Hypothalamus (tissue), 51 donors: ENCODE results near the gene GPX6.
"Not testable (repeated sequence)": the region's sequence is repeated elsewhere in the genome, so short reads cannot be mapped to it uniquely, and the experiment has no call there.

Experiments
- DNase-seq, 51 donors: peaks; one replicate each; lab custom pipeline; 2025; lab: John Stamatoyannopoulos, UW

Gene GPX6, protein sequence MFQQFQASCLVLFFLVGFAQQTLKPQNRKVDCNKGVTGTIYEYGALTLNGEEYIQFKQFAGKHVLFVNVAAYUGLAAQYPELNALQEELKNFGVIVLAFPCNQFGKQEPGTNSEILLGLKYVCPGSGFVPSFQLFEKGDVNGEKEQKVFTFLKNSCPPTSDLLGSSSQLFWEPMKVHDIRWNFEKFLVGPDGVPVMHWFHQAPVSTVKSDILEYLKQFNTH

DNA sequence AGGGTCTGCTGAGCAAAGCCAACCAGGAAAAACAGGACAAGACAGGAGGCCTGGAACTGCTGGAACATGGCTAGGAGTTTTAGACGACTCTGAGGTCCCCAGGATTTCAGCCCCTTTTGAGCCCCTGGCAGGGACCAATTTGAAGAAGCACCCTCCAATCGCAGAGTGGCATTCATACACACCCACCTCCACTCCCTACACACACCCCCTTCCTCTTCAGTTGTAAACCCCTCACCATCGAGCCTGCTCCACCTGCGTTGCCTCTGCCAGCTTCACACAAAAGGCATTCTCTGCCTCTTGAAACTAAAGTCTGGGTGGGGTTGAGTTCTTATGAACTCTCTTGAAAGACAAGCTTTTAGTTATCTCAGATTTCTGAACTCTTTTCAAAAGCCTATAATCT lies at the start of gene GPX6:
Gene GPX6 (minus strand): TSS at position 118 of the 400 bp plus-strand sequence. CDS start 50 bp downstream, at position 68.
- no peak for DNase-seq

DNA sequence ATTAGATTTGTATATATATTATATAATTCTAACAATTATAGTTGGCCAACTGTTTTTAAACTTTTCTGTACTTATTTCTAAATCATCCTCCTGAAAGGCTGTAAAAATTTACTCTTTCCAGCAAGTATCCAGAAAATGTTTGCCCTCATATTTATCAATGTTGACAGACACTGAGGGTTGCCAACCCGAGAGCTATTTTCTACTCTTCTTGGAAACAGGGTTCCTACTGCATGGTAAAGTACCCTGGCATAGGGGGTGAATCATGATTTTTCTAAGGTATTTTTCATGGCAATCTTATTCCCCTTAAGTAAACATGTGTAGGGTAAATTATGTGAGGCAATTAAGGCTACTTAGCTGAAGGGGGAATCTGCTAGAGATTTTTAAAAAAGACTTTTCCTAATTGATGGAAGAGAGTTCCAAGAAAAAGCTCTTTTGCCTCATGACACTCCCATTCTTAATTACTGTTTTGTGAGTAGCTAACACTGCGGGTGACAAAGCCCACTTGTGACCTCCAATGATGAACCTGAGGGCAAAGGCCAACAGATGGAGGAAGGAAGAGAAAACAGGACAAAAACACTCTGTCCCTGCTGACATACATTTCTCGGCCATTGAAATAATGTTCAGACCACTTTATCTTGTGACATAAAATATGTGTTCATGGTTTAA lies 48.0 kb upstream of the GPX6 start:
- no peak for DNase-seq

DNA sequence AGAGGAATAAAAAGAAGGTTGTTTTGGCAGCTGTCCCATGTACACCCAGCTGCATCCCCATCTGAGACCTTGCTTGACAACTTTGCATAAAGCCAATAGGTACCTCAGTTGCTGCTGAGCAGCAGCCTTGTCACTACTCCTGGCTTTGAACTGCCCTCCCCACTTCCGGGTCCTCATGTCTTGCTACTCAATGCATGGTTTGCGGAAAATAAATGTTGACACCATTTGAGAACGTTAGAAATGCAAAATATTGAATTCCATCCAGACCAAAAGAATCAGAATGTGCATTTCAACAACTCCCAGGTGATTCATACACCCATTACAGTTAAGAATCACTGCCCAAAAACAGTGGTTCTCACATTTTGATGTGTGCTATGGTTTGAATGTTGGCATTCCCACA lies 43.0 kb upstream of the GPX6 start:
- DNase-seq = no peak

DNA sequence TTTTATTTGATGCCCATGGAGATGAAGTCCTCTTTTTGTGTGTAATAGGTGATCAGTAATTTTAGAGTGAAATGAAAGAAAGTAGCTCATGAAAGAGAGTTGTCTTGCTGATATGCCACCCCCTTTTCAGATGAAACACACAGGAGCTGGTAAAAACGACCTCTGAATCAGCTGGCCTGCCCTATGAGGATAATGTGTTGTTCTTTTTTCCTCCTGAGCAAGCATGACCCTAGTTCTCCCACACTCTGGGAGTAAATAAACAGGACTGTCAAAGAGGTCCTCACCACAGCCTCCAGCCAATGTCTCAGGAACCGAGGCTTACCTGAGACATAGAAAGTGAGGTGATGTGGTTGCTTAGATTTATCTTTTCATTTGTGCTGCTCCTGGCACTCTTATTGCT lies 39.5 kb upstream of the GPX6 start:
- no peak for DNase-seq

DNA sequence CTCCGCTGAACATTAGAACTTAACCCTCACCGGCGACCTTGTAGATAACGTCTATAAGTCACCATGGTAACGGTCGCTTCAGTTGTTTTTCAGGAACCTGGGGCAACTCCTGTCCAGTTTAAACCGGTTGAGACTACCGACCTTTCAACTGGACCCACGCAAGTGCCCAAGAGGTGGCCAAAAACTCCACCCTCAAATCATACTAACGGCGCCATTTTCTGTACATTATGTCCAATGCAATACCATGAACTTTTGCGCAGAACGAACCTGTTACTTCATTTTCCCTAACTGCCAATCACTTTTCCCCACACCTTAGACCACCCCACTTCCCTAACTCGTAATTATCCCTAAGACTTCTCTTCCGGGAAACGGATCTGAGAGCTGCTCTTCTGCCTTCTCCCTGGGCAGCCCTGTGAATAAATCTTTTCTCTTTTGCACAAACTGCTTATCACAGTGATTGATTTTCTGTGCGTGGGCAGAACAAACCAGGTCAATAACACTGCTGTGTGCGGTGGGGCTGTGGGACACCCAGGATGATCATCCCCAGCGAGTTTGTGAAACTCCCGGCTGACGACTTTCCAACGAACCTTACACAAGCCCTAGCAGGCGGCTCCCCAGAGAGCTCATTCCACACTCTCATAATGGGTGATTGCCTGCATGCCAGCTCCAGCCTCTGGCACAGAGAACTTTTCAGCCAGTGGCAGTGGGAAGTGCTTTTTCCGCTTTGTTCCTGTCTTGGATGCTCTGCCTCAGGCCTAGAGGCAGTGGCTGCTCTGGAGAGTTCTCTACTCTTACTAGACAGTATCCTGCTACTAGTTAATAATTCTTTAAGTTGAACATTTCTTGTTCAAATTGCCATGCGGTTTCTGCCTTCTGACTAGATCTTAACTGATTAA lies 38.6 kb upstream of the GPX6 start:
- DNase-seq = peak in 1 of 51 donors; percentile 6

DNA sequence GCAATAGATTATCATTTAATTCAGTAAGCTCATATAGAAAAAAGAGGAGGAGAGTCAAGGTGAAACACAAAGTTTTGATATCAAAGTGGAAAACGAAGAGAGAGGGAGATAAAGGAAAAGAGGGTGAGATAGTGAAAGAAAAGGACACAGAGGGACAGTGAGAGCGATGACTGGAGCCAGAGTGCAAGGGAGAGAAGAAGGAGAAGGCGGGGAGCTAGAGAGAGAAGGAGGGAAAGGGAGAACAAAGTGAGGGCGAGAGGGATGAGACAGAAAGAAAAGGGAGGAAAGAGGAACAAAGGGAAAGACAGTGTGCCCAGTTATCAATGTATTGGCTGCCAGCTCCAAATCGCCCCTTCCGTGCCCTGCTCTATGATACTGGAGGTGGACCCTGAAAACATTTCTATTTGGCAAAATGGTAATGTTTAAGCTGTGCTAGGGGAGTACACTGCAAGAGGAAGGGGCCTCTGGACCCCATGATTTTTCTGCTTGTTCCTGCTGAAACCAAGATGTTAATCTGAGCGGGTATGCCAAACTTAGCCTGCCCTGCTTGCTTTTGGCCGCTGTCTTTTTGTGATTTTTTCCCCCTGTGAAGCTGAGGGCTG lies 37.9 kb upstream of the GPX6 start:
- no peak for DNase-seq

DNA sequence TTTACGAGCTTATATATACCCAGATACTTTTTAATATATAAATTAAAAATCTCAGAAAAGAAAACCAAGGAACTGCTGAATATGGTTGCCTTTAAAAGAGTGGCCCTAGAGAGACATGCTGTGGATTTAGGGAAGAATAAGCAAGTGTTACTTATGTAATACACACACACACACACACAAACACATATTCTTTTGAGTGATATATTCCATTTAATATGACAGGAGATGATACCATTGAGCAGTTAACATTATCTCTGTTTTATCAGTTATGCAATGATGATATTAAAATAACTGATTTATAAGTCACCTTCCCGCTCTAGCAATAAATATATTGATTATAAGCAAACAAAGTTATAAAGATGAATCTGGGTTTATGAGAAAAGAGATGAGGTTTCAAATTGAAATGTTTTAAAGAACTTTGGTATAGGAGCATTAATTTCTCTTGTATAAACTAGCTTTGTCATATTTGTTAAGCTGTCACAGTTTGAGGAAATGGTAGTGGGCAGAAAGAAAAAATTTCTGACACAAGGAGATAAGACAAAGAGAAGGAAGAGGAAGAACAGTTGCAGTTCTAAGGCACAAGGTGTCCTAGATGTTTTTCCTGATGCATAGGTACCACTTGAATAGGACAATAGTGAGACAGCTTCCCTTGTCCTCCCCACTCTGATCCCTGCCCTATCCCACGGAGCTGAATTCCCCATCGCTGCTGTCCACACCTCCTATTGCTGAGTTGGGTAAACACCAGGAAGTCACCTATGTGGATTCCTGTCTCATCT lies 36.5 kb upstream of the GPX6 start:
- DNase-seq = no peak

DNA sequence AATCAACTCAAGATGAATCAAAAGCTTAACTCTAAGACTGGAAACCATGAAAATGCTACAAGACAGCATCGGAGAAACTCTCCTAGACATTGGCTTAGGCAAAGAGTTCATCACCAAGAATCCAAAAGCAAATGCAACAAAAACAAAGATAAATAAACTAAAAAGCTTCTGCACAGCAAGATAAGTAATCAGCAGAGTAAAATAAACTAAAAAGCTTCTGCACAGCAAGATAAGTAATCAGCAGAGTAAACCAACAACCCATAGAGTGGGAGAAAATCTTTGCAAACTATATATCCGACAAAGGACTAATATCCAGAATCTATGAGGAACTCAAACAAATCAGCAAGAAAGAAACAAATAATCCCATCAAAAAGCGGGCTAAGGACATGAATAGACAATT lies 31.4 kb upstream of the GPX6 start:
- not testable (repeated sequence) for DNase-seq

DNA sequence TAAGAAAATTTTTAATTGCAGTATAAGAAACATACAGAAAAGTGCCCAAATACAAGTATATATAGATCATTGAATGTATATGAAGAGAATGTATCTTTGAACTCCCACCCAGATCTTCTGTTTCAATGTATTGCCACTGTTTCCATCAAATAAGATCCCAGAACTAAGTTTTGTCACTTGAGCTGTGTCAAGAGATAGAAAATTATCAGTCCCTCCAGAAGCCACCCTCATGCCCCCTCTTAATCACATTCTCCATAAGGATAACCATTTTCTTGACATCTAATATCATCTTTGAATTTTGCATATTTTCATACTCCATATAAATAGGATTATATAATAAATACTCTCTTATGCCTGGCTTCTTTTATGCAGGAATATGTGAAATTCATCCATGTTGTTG lies 30.4 kb upstream of the GPX6 start:
- DNase-seq = no peak

DNA sequence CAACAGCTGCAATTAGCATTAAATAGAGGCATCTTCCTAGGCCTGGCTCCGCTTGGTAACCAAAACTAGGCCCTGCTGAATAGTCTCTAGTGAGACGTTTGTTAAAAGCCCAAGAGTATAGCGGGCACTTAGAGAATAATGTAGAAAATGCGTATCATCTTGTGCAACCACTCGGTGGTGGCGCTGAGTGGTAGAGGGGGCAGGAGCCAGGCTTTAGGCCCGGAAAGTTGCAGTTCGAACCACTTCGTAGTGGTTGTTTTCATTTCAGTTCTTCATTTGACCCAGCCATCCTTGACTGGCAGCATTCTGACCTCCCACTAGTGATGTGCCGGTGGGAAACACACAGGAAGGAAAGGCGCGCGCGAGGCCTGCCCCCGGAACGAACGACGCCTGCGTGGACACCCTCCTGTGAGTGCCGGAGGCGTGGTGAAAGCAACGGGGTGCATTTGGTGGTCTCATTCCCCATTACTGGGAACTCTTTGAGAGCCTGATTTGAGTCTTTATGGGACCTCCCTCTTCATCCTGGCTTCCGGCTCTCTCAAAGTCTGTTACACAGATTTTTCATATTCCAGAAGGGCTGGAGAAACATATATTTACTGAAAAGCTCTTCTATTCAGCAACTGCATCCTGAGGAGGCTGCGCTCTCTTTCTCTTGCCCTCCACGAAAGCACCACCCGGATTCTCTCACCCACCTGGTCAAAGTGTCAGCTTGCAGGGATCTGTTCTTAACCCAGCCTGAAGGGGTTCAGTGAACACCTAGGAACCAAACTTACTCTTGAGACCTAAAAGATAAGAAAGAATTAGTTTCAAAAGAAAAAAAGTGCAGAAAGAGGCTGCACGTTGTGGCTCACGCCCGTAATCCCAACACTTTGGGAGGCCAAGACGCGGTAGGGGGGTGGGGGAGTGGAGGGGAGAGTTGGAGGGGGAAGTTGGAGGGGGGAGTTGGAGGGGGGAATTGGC lies 28.3 kb upstream of the GPX6 start:
- peak in 4 of 51 donors; percentile 3 to 32 (median 20) for DNase-seq

DNA sequence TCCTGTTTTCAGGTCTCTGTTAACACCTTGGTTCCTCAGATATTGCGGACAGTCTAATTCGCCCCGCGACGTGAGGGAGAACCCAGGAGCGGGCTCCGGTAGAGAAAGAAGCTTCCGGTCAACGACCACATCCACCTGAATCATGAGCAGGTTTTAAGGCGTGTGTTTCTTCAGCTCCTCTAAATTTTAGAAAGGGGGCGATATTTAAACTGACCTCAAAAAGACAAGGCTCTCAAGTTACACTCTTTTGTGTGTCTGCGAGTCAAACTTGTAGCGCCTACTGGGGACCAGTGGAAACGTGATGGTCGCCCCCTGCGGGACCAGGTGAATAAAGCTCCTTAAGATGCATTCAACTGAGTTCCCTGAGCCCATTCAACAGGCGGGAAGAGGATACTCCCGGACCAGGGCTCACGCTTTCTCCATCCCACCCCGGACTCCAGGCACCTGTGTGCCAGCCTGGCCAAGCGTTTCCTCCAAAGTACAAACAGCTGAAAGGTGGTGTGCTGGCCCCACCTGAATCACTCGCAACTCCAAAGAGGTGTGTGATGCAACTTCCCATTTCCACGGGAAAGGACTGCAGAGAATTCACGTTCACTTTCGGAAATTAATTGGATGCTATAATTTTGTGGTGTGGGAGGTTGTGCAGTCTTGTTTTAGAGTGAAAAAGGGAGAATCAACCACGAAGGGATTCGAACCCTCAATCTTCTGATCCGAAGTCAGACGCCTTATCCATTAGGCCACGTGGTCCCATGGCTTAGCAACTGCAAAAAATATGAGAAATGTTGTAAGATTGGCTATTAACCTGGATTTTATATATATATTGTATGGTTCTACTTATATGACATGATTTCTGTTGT lies 27.1 kb upstream of the GPX6 start:
- DNase-seq = peak in 5 of 51 donors; percentile 3 to 38 (median 15)

DNA sequence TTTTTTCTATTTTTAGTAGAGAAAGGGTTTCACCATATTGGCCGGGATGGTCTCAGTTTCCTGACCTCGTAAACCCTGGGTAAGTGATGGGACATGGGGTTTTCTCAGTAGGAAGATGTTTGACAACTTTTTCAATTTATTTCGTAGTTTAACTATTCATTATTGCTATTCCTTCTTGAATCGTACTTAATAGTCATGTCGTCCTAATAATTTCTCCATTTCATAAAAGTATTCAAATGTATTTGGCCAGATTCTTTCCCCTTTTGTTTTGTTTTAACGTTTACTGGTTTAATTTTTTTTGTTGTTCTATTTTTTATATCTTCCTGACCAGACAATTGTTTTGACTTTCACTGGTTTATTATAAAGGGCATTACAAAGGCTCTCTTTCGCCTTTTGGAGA lies 26.4 kb upstream of the GPX6 start:
- DNase-seq = no peak

DNA sequence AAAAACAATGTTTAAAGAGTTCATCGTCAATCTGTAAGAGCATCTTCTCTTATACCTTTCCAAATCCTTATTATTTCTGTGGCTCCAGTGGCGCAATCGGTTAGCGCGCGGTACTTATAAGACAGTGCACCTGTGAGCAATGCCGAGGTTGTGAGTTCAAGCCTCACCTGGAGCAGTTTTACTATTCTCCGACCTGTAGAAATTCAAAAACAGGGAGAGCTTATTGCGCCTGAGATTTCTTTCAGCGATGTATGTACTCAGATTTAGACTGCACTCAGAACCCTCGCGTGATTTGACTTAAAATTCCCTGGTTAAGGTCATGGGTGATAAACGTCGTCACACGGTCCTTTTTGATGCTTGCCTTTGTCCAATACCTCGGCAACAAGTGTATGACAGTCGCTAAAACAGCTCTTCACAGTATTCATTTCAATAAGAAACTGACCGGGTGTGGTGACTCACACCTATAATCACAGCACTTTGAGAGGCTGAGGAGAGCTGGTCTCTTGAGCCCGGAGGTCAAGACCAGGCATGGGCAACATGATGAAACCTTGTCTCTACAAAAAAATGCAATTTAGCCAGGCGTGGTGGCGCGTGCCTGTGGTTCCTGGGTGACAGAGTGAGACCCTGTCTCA lies 22.0 kb upstream of the GPX6 start:
- DNase-seq = peak in 7 of 51 donors; percentile 6 to 63 (median 12)

DNA sequence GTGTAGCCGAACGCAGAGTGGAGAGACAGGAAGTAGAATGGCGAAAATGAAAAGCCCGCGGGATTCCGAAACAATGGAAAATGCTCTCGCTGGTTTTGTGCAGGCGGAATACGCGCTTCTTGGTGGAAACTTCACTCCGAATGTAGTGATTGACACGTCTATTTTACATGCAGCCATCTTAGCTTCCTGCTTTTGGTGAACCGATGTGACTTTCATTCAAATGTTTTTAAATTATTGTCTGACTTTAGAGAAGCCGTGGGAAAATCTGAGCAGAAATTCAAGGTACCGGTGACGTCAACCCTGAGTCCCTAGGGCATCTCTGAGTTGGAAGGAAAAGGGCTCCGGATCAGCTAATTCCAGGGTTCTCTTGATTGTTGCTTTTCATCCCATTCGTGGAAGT lies 21.5 kb upstream of the GPX6 start:
- DNase-seq = peak in 5 of 51 donors; percentile 5 to 63 (median 9)

DNA sequence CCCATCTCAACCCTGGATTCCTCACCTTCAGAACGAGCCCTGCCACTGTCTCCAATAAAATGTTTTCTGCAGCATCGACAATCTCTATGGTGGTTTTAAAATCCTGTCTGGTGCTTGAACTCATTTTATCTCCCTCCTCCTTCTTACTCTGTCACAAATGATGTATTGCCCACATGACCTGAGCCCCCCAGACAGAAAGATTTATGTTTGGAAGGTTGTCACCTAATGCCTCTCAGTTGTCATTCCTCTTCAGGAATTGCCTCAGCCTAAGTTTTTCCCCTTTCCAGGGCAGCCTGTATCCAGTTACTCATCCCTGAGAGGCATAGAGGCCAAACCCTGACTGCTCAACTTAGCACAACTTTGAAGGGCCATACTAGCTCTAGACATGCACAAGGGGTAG lies 19.3 kb upstream of the GPX6 start:
- DNase-seq = no peak

DNA sequence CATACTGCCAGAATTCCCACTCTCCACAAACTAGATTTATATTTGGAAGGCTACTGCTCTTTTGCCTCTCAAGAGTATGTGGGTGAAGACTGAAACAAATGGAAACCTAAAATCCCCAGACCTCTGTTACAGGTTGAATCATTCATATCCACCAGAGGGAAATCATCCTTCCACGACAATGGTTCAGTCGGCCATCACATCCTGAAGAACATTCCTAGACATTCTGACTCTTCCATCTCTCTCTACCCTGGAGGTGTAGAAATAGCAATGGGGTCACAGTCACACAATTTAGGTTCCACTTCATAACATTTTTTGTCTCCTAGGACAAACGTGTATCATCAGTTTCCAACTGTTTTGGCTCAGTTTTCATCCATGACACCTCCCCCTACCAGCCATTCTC lies 18.7 kb upstream of the GPX6 start:
- DNase-seq = no peak

DNA sequence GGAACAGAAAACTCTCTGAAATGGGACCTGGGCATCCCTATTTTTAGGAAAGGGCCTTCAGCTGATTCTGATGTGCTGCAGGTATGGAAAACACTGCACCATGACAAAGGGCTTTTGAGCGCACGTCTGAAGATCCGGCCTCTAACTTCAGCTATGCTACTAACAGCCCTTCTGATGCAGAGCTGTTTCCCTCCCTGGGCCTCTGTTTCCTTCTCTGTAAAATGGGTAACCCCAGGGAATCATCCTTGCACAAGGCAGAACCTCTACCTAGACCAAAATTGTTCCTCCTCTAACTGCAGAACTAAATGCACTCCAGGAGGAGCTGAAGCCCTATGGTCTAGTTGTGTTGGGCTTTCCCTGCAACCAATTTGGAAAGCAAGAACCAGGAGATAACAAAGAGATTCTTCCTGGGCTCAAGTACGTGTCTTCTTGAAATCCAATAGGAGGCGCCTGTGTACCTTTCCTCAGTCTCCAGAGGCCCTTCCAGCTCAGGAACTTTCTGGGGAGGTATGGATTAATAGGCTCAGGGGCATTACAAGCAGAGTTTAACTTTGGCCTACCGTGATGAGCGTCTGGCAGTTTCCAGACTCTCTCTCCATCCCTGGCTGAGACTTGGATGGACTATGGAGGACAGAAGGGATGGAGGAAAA lies 16.0 kb upstream of the GPX6 start:
- no peak for DNase-seq
